ACC112 (cell line): ENCODE results near the gene HACD1.
A peak's percentile ranks its signal among the peaks of the same experiment; 100 is the strongest.

Experiments
- H2AFZ ChIP-seq: fragments of 200-600 bp; sonication (generic); one replicate; pipeline ENCODE4 v1.6.0; 2017; ENCODE audit warnings: antibody characterized with exemption, low read length; ENCODE audit not compliant: unreplicated experiment
- H3K27ac ChIP-seq: fragments of 200-600 bp; sonication (generic); 2 replicates; pipeline ENCODE4 v1.5.1; 2014; ENCODE audit warnings: low read depth, mild to moderate bottlenecking, antibody characterized with exemption, low read length, moderate library complexity
- H3K27me3 ChIP-seq: fragments of 200-600 bp; sonication (generic); 2 replicates; pipeline ENCODE4 v1.6.1; 2014; ENCODE audit warnings: mild to moderate bottlenecking, antibody characterized with exemption, low read length, moderate library complexity, mixed read lengths; ENCODE audit not compliant: insufficient read depth
- H3K36me3 ChIP-seq: fragments of 200-600 bp; sonication (generic); 2 replicates; pipeline ENCODE4 v1.6.1; 2016; ENCODE audit warnings: mild to moderate bottlenecking, antibody characterized with exemption, low read length, moderate library complexity, mixed read lengths; ENCODE audit not compliant: insufficient read depth
- H3K4me1 ChIP-seq: fragments of 200-600 bp; sonication (generic); one replicate; pipeline ENCODE4 v1.6.1; 2016; ENCODE audit warnings: low read length, mixed read lengths; ENCODE audit not compliant: insufficient read depth, unreplicated experiment, control insufficient read depth
- H3K4me3 ChIP-seq: fragments of 200-600 bp; sonication (generic); 2 replicates; pipeline ENCODE4 v1.5.1; 2014; ENCODE audit warnings: mild to moderate bottlenecking, low read depth, low read length
- H3K79me2 ChIP-seq: fragments of 200-600 bp; sonication (generic); one replicate; pipeline ENCODE4 v1.6.0; 2016; ENCODE audit warnings: low read length; ENCODE audit not compliant: control insufficient read depth, unreplicated experiment, insufficient read depth

The HACD1 gene

GRCh38 chr10:17547060-17547459 lies 70.1 kb downstream of the HACD1 start:
- Histone ChIP-seq H3K27me3 (no peaks in the 10 kb centered on the region), H3K36me3 (no peaks in the 10 kb centered on the region), H3K79me2 (no peaks in the 10 kb centered on the region), H3K4me3 (no peak overlapping the region), H2AFZ (no peak overlapping the region), H3K27ac (no peak overlapping the region), H3K4me1 (peaks cover 14% of the 10 kb centered on the region)

GRCh38 chr10:17544465-17544864 lies 72.7 kb downstream of the HACD1 start:
- no peaks in the 10 kb centered on the region for H3K27me3 ChIP-seq
- H3K4me1 ChIP-seq = peaks cover 14% of the 10 kb centered on the region
- 0 out of 2 replicates have a peak overlapping the region, but pooled peaks have one; percentile 35 for H3K27ac ChIP-seq
- no peak overlapping the region for H2AFZ ChIP-seq
- no peaks in the 10 kb centered on the region for H3K36me3 ChIP-seq
- H3K4me3 ChIP-seq = no peak overlapping the region
- no peaks in the 10 kb centered on the region for H3K79me2 ChIP-seq
